Measurements from ENCODE around the gene TRIM17. TPM values are rescaled to one million over a fixed set of nuclear protein-coding genes. Genes with fewer than 3 reads are reported as not detected.

TRIM17 gene
- total and polyA plus RNA-seq, 2 of the 8 experiments (the other 6 are each of a cell fraction or from before 2014, with no cell fraction given), result 1.1 to 2.2 TPM

DNA sequence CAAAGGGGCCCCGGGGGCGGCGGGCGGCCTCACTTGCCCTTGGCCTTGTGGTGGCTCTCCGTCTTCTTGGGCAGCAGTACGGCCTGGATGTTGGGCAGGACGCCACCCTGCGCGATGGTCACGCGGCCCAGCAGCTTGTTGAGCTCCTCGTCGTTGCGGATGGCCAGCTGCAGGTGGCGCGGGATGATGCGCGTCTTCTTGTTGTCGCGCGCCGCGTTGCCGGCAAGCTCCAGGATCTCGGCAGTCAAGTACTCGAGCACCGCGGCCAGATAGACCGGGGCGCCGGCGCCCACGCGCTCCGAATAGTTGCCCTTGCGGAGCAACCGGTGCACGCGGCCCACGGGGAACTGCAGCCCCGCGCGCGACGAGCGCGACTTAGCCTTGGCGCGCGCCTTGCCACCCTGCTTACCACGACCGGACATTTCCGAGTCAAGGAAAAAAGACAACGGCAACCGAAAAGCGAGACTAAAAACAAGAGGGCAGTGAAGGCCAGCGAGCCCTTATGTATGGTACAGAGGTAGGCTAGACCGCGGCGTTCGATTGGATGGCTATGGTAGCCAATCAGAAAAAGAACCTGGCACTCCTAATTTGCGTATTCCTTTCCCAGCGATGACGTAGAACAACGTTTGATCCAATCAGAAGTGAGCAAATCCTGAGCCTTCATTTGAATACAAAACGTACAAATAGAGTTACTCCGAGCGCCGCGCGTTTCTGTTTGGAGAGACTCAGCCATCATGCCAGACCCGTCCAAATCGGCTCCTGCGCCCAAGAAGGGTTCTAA is 40.9 kb upstream of the TRIM17 start (continued):
- TF ChIP-seq POLR2A (IDR thresholded peaks at IDR 0.05; ENCODE audit: control extremely low read depth in 1 of 2, low read depth in 2 of 2, low read length in 2 of 2) (peak; percentile 97), KDM1A (IDR thresholded peaks at IDR 0.05; ENCODE audit: borderline replicate concordance, low read length) (peak; percentile 25; the same call in 1 of the 2 replicates), RAD21 (IDR thresholded peaks at IDR 0.05 in 1 of 2, conservative IDR thresholded peaks at IDR 0.05 in 1 of 2; ENCODE audit: low read depth in 2 of 2, low read length in 2 of 2) (peak in 1 of 2 experiments; percentile 43; a peak in 3 of 4 replicates), GTF2F1 (IDR thresholded peaks at IDR 0.05; ENCODE audit: borderline replicate concordance, low read depth, low read length) (peak; percentile 96; the same call in 1 of the 2 replicates), SAP30 (IDR thresholded peaks at IDR 0.05; ENCODE audit: insufficient read depth, insufficient replicate concordance, low read length) (no peak), EGR1 (IDR thresholded peaks at IDR 0.05; ENCODE audit: borderline replicate concordance, low read depth, low read length) (no peak), NANOG (IDR thresholded peaks at IDR 0.05; ENCODE audit: insufficient read depth, low read depth, low read length, poor library complexity, severe bottlenecking) (peak; percentile 17), RFX5 (IDR thresholded peaks at IDR 0.05; ENCODE audit: borderline replicate concordance, low read depth, low read length) (no peak), TBP (IDR thresholded peaks at IDR 0.05; ENCODE audit: low read depth, low read length) (peak; percentile 98), YY1 (IDR thresholded peaks at IDR 0.05; ENCODE audit: low read depth, low read length) (peak; percentile 57; the same call in 1 of the 2 replicates), RBBP5 (IDR thresholded peaks at IDR 0.05; ENCODE audit: borderline replicate concordance, low read depth, low read length) (no peak), POLR2AphosphoS5 (IDR thresholded peaks at IDR 0.05; ENCODE audit: low read depth, low read length) (peak; percentile 97), BACH1 (IDR thresholded peaks at IDR 0.05; ENCODE audit: low read length) (no peak), RNF2 (IDR thresholded peaks at IDR 0.05; ENCODE audit: borderline replicate concordance, low read depth, low read length, missing control alignments, poor library complexity, severe bottlenecking) (no peak), ZNF274 (IDR thresholded peaks at IDR 0.05; ENCODE audit: borderline replicate concordance, extremely low read depth, low read length) (no peak), JUN (IDR thresholded peaks at IDR 0.05; ENCODE audit: low read depth, low read length) (no peak), CBX5 (IDR thresholded peaks at IDR 0.05; ENCODE audit: low read depth, low read length) (no peak)
- TF ChIP-seq, protein P1, sequence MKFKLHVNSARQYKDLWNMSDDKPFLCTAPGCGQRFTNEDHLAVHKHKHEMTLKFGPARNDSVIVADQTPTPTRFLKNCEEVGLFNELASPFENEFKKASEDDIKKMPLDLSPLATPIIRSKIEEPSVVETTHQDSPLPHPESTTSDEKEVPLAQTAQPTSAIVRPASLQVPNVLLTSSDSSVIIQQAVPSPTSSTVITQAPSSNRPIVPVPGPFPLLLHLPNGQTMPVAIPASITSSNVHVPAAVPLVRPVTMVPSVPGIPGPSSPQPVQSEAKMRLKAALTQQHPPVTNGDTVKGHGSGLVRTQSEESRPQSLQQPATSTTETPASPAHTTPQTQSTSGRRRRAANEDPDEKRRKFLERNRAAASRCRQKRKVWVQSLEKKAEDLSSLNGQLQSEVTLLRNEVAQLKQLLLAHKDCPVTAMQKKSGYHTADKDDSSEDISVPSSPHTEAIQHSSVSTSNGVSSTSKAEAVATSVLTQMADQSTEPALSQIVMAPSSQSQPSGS (IDR thresholded peaks at IDR 0.05; ENCODE audit: low read length), result no peak
- TF ChIP-seq, protein P2, sequence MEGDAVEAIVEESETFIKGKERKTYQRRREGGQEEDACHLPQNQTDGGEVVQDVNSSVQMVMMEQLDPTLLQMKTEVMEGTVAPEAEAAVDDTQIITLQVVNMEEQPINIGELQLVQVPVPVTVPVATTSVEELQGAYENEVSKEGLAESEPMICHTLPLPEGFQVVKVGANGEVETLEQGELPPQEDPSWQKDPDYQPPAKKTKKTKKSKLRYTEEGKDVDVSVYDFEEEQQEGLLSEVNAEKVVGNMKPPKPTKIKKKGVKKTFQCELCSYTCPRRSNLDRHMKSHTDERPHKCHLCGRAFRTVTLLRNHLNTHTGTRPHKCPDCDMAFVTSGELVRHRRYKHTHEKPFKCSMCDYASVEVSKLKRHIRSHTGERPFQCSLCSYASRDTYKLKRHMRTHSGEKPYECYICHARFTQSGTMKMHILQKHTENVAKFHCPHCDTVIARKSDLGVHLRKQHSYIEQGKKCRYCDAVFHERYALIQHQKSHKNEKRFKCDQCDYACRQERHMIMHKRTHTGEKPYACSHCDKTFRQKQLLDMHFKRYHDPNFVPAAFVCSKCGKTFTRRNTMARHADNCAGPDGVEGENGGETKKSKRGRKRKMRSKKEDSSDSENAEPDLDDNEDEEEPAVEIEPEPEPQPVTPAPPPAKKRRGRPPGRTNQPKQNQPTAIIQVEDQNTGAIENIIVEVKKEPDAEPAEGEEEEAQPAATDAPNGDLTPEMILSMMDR (IDR thresholded peaks at IDR 0.05; ENCODE audit: control extremely low read depth in 1 of 3, insufficient read depth in 1 of 3, low read depth in 1 of 3, low read length in 3 of 3), result peak; percentile 38 to 54 (median 45)
